ENCODE results near the gene CEP112.
A peak's percentile ranks its signal among the peaks of the same experiment; 100 is the strongest.
"Not testable (repeated sequence)": the region's sequence is repeated elsewhere in the genome, so short reads cannot be mapped to it uniquely, and the experiment has no call there.

The CEP112 gene

GRCh38 chr17:65685110-65685509, 506.8 kb downstream of the CEP112 start:
- H3K4me3 ChIP-seq (ENCODE audit: low read length), result no peak overlapping the region
- TF ChIP-seq CTCF (conservative IDR thresholded peaks at IDR 0.05; ENCODE audit: low read depth, low read length), result no peak
- no peak for DNase-seq (ENCODE audit: low read depth)

- H3K4me3 ChIP-seq (ENCODE audit: low read length), result no peak overlapping the region
- no peak for TF ChIP-seq CTCF (conservative IDR thresholded peaks at IDR 0.05; ENCODE audit: low read depth, low read length)
- no peak for DNase-seq (ENCODE audit: low read depth)
Observed at GRCh38 chr17:65684631-65685030, 507.3 kb downstream of the CEP112 start.

- no peak for TF ChIP-seq CTCF (conservative IDR thresholded peaks at IDR 0.05; ENCODE audit: low read depth, low read length)
Observed at GRCh38 chr17:65683428-65683827, 508.5 kb downstream of the CEP112 start.

GRCh38 chr17:65681763-65682162, 510.2 kb downstream of the CEP112 start:
- not testable (repeated sequence) for DNase-seq (ENCODE audit: low read depth); H3K4me3 ChIP-seq (ENCODE audit: low read length)

More at GRCh38 chr17:65683428-65683827, 508.5 kb downstream of the CEP112 start:
- H3K4me3 ChIP-seq (ENCODE audit: low read length), result no peak overlapping the region
- no peak for DNase-seq (ENCODE audit: low read depth)

- no peak for DNase-seq (ENCODE audit: low read depth)
- H3K4me3 ChIP-seq (ENCODE audit: low read length), result no peak overlapping the region
- TF ChIP-seq CTCF (conservative IDR thresholded peaks at IDR 0.05; ENCODE audit: low read depth, low read length), result no peak
Observed at GRCh38 chr17:65679165-65679845, 512.6 kb downstream of the CEP112 start.

- H3K4me3 ChIP-seq (ENCODE audit: low read length), result no peak overlapping the region
- no peak for TF ChIP-seq CTCF (conservative IDR thresholded peaks at IDR 0.05; ENCODE audit: low read depth, low read length)
- DNase-seq (ENCODE audit: low read depth), result peak; percentile 29
Observed at GRCh38 chr17:65678546-65678945, 513.4 kb downstream of the CEP112 start.

- DNase-seq (ENCODE audit: low read depth), result no peak
- TF ChIP-seq CTCF (conservative IDR thresholded peaks at IDR 0.05; ENCODE audit: low read depth, low read length), result no peak
- H3K4me3 ChIP-seq (ENCODE audit: low read length), result no peak overlapping the region
Observed at GRCh38 chr17:65677932-65678331, 514.0 kb downstream of the CEP112 start.

Data from retinal pigment epithelial cell (primary cell).